ENCODE measurements around the gene MGAT1. TPM values are rescaled to one million over a fixed set of nuclear protein-coding genes. Genes with fewer than 3 reads are reported as not detected.

Gene MGAT1
- total RNA-seq, 1 donor from 2014 or later = 152 TPM

DNA sequence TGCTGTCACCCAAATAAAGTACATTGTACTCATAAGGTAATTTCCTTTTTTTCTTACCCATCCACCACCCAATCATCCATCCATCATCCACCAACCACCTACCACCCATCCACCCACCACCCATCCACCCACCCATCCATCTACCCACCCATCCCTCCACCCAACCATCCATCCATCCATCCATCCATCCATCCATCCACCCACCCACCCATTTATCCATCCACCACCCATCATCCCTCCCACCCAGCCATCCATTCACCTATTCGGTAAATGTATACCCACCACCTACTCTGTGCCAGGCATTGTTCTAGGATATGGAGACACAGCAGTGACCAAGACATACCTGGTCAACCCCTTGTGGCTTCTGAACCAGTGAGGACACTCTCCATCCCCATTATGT lies 25.1 kb downstream of the MGAT1 start:
- intact Hi-C loops (cut with DNase I) = no loop called here
- no peak overlapping the region for H3K27ac ChIP-seq
- no peaks in the 10 kb centered on the region for H3K4me1 ChIP-seq
- H3K4me3 ChIP-seq = no peak overlapping the region
- TF ChIP-seq, protein P1, sequence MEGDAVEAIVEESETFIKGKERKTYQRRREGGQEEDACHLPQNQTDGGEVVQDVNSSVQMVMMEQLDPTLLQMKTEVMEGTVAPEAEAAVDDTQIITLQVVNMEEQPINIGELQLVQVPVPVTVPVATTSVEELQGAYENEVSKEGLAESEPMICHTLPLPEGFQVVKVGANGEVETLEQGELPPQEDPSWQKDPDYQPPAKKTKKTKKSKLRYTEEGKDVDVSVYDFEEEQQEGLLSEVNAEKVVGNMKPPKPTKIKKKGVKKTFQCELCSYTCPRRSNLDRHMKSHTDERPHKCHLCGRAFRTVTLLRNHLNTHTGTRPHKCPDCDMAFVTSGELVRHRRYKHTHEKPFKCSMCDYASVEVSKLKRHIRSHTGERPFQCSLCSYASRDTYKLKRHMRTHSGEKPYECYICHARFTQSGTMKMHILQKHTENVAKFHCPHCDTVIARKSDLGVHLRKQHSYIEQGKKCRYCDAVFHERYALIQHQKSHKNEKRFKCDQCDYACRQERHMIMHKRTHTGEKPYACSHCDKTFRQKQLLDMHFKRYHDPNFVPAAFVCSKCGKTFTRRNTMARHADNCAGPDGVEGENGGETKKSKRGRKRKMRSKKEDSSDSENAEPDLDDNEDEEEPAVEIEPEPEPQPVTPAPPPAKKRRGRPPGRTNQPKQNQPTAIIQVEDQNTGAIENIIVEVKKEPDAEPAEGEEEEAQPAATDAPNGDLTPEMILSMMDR (IDR thresholded peaks at IDR 0.05) = no peak
- TF ChIP-seq POLR2A (IDR thresholded peaks at IDR 0.05) = no peak
- TF ChIP-seq POLR2AphosphoS5 (IDR thresholded peaks at IDR 0.05; ENCODE audit: insufficient read depth in 1 of 2, low read depth in 1 of 2) = no peak
- H3K9me3 ChIP-seq = no peaks in the 10 kb centered on the region
- no peak for DNase-seq (ENCODE audit: extremely low spot score in 2 of 2)
- no peaks in the 10 kb centered on the region for H3K36me3 ChIP-seq
- H3K27me3 ChIP-seq = no peaks in the 10 kb centered on the region

DNA sequence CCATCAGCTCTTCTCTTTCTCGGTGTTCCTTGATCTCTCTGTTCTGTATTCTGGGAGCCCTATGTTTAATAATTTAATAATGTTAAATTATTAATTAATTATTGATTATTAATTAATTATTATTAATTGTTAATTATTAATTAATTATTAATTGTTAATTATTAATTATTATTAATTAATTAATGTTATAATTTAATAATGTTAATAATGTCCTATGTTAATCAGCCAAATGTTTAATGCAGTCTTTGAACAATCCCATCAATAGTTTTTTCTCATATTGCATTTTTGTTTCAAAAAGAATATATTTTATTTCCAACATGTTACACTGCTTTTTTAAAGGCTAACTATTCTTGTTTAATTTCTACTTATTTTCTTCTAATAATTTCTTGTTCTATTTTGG lies 26.2 kb downstream of the MGAT1 start:
- no peak overlapping the region for H3K4me3 ChIP-seq
- no peaks in the 10 kb centered on the region for H3K36me3 ChIP-seq
- no peak overlapping the region for H3K27ac ChIP-seq
- TF ChIP-seq POLR2AphosphoS5 (IDR thresholded peaks at IDR 0.05; ENCODE audit: insufficient read depth in 1 of 2, low read depth in 1 of 2) (no peak), POLR2A (IDR thresholded peaks at IDR 0.05) (no peak)
- TF ChIP-seq, protein P1 (IDR thresholded peaks at IDR 0.05) = no peak
- H3K9me3 ChIP-seq = no peaks in the 10 kb centered on the region
- no peak for DNase-seq (ENCODE audit: extremely low spot score in 2 of 2)
- H3K27me3 ChIP-seq = no peaks in the 10 kb centered on the region
- H3K4me1 ChIP-seq = no peaks in the 10 kb centered on the region
- intact Hi-C loops (cut with DNase I) = no loop called here

DNA sequence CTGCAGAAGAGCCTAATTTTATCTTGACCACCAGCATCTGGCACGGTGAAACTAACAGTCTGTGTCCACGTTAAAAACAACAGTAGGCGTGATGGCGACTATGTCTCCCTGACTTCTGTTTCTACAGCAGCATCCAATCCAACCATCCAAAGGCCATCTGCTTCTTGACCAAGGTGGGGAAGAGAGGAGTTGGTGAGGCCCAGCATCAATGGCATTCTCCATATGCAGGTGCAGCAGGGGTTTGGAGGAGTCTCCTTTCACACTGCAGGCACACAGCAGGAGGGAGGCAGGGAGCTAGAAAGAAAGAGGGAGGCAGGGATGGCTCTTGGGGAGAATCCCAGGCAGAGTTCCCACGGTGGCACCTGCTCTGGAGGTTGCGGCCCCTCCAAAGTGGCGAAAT lies 27.0 kb downstream of the MGAT1 start:
- intact Hi-C loops (cut with DNase I) = no loop called here
- H3K27me3 ChIP-seq = no peaks in the 10 kb centered on the region
- H3K4me3 ChIP-seq = no peak overlapping the region
- no peak for DNase-seq (ENCODE audit: extremely low spot score in 2 of 2)
- TF ChIP-seq POLR2AphosphoS5 (IDR thresholded peaks at IDR 0.05; ENCODE audit: insufficient read depth in 1 of 2, low read depth in 1 of 2) (no peak), POLR2A (IDR thresholded peaks at IDR 0.05) (no peak)
- TF ChIP-seq, protein P1 (IDR thresholded peaks at IDR 0.05) = no peak
- no peaks in the 10 kb centered on the region for H3K9me3 ChIP-seq
- H3K36me3 ChIP-seq = no peaks in the 10 kb centered on the region
- H3K27ac ChIP-seq = no peak overlapping the region
- H3K4me1 ChIP-seq = no peaks in the 10 kb centered on the region

DNA sequence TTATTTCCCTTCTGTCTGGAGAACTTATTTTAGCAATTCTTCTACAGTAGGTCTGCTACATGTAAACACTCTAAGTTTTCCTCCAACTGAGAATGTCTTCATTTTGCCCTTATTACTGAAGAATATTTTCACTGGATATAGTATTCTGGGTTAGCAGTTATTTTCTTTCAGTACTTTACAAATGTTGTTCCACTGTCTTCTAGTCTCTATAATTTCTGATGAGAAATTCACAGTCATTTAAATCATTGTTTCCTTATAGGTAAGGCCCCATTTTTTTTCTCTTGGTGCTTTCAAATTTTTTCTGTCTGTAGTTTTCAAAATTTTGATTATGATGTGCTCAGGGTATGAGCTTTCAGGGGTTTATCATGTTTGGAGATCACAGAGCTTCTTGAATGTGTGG lies 30.8 kb downstream of the MGAT1 start:
- H3K27me3 ChIP-seq = no peaks in the 10 kb centered on the region
- intact Hi-C loops (cut with DNase I) = no loop called here
- no peak overlapping the region for H3K4me3 ChIP-seq
- H3K4me1 ChIP-seq = no peaks in the 10 kb centered on the region
- H3K27ac ChIP-seq = no peak overlapping the region
- no peaks in the 10 kb centered on the region for H3K36me3 ChIP-seq
- TF ChIP-seq POLR2A (IDR thresholded peaks at IDR 0.05) (no peak), POLR2AphosphoS5 (IDR thresholded peaks at IDR 0.05; ENCODE audit: insufficient read depth in 1 of 2, low read depth in 1 of 2) (no peak)
- TF ChIP-seq, protein P1 (IDR thresholded peaks at IDR 0.05) = no peak
- no peak for DNase-seq (ENCODE audit: extremely low spot score in 2 of 2)
- H3K9me3 ChIP-seq = no peaks in the 10 kb centered on the region

DNA sequence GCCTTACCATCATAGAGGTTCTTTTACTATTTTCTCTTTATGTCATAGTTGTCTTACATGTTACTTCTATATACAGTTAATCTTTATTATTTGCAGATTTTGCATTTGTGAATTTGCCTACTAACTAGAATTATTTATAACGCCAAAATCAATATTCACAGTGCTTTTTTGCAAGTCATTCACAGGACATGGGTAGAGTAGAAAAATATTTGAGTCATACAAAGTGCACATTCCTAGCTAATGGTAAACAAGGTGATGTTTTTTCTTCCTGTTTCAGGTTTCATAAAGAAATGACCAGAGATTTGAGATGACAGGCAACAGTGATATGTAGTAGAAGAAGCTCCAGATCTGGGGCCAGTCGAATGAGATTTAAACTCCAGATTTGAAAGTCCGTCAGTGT lies 32.8 kb downstream of the MGAT1 start:
- H3K27me3 ChIP-seq = no peaks in the 10 kb centered on the region
- TF ChIP-seq POLR2A (IDR thresholded peaks at IDR 0.05) (no peak), POLR2AphosphoS5 (IDR thresholded peaks at IDR 0.05; ENCODE audit: insufficient read depth in 1 of 2, low read depth in 1 of 2) (no peak)
- TF ChIP-seq, protein P1 (IDR thresholded peaks at IDR 0.05) = no peak
- H3K4me1 ChIP-seq = no peaks in the 10 kb centered on the region
- no peak overlapping the region for H3K27ac ChIP-seq
- no peaks in the 10 kb centered on the region for H3K9me3 ChIP-seq
- no peak overlapping the region for H3K4me3 ChIP-seq
- no peak for DNase-seq (ENCODE audit: extremely low spot score in 2 of 2)
- intact Hi-C loops (cut with DNase I) = no loop called here
- H3K36me3 ChIP-seq = no peaks in the 10 kb centered on the region
